SK-N-MC (cell line): Measurements from ENCODE around the gene PPP1R12B.
"Not testable (repeated sequence)": the region's sequence is repeated elsewhere in the genome, so short reads cannot be mapped to it uniquely, and the experiment has no call there.

Experiments used
- EZH2 ChIP-seq: fragments of 200-600 bp; sonication (generic); IDR thresholded peaks from one replicate; pipeline ENCODE4 v1.6.1; 2017; ENCODE audit warnings: antibody characterized with exemption
- FOXP2 ChIP-seq: optimal IDR thresholded peaks from 2 replicates; pipeline ENCODE3; 2011; ENCODE audit warnings: mild to moderate bottlenecking, moderate library complexity; ENCODE audit not compliant: insufficient read depth; ENCODE audit errors: extremely low read length, control extremely low read depth
- POLR2AphosphoS5 ChIP-seq: IDR thresholded peaks from 2 replicates; pipeline ENCODE4 v1.6.1; 2012; ENCODE audit warnings: mild to moderate bottlenecking, low read depth, low read length, borderline replicate concordance

DNA sequence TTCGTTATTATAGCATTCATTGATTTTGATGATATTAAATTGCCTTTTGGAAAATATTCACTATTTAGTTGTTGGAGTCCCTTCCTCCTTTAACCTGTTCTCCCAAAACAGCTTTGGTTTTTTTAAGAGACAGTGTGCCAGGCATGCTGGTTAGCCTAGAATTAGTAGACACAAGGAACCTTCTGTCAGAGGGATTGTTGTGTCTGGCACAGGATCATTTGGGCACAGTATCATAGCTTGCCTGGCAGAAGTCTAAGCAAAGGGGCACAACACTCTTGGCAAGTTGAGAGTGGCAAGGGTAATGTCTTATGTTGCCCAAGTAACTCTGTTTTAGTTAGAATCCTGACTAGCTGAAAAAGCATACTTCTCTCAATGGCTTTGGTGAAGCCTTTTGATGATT lies 49.9 kb downstream of the PPP1R12B start:
- not testable (repeated sequence) for TF ChIP-seq EZH2, POLR2AphosphoS5, FOXP2
